HEK293 (cell line): ENCODE results near the gene FAM180A.

ENCODE experiments used
- CTCF ChIA-PET: fragments of 350-600 bp; formaldehyde crosslinking; extraction: SDS; loops from one replicate; lab custom pipeline; 2021; ENCODE audit warnings: antibody characterized with exemption; lab: Yijun Ruan, JAX
- POLR2A ChIA-PET: fragments of 300-600 bp; formaldehyde crosslinking; extraction: SDS; loops from one replicate; lab custom pipeline; 2020; ENCODE audit warnings: antibody characterized with exemption, inconsistent platforms; lab: Yijun Ruan, JAX
- H3K27ac ChIP-seq: fragments of 200-500 bp; sonication (Bioruptor generic); 2 replicates; pipeline ENCODE4 v1.5.1; 2014; ENCODE audit warnings: low read depth, low read length, control low read depth, inconsistent platforms; ENCODE audit errors: extremely low read depth
- H3K36me3 ChIP-seq, 2 experiments: fragments of 200-500 bp in 1 of 2; sonication (Bioruptor generic) in 1 of 2; 1 replicate in 1 of 2; 2 replicates in 1 of 2; pipeline ENCODE4 v1.5.1; 2014 to 2017; ENCODE audit warnings: inconsistent platforms in 2 of 2, low read length in 2 of 2; ENCODE audit not compliant: control insufficient read depth in 2 of 2, insufficient read depth in 1 of 2
- H3K4me1 ChIP-seq: fragments of 200-500 bp; sonication (Bioruptor generic); 2 replicates; pipeline ENCODE4 v1.5.1; 2014; ENCODE audit warnings: mild to moderate bottlenecking, low read length, inconsistent platforms; ENCODE audit not compliant: control insufficient read depth, insufficient read depth
- H3K4me3 ChIP-seq: 2 replicates; pipeline ENCODE4 v1.5.1; 2011; ENCODE audit warnings: low read depth, mild to moderate bottlenecking, control low read depth, low read length, moderate library complexity
- H3K9me3 ChIP-seq: fragments of 200-500 bp; sonication (Bioruptor generic); 2 replicates; pipeline ENCODE4 v1.5.1; 2014; ENCODE audit warnings: low read depth, low read length, inconsistent platforms; ENCODE audit not compliant: control insufficient read depth, insufficient read depth
- MEIS1 ChIP-seq: sonication (generic); formaldehyde crosslinking; IDR thresholded peaks from 2 replicates; pipeline ENCODE4 v1.8.1; 2022; ENCODE audit warnings: missing genetic modification reagents, mild to moderate bottlenecking, borderline replicate concordance
- PATZ1 ChIP-seq: fragments of 450-650 bp; formaldehyde crosslinking; IDR thresholded peaks from 2 replicates; pipeline ENCODE4 v1.5.1; 2016; ENCODE audit warnings: missing biosample characterization, missing genetic modification characterization
- SP2 ChIP-seq: fragments of 450-650 bp; formaldehyde crosslinking; IDR thresholded peaks from 2 replicates; pipeline ENCODE4 v1.5.1; 2016; ENCODE audit warnings: missing biosample characterization, missing genetic modification characterization
- ZNF10 ChIP-seq: fragments of 450-650 bp; formaldehyde crosslinking; IDR thresholded peaks from 2 replicates; pipeline ENCODE4 v1.5.1; 2017; ENCODE audit warnings: missing biosample characterization, missing genetic modification characterization
- ZNF148 ChIP-seq: fragments of 450-650 bp; formaldehyde crosslinking; IDR thresholded peaks from 2 replicates; pipeline ENCODE4 v1.5.0; 2017; ENCODE audit warnings: missing biosample characterization, missing genetic modification characterization, borderline replicate concordance
- ZNF157 ChIP-seq: fragments of 450-650 bp; formaldehyde crosslinking; IDR thresholded peaks from 2 replicates; pipeline ENCODE4 v1.5.1; 2016; ENCODE audit warnings: missing biosample characterization, missing genetic modification characterization
- ZNF2 ChIP-seq: fragments of 450-650 bp; formaldehyde crosslinking; IDR thresholded peaks from 2 replicates; pipeline ENCODE4 v1.5.1; 2016; ENCODE audit warnings: missing biosample characterization, missing genetic modification characterization
- ZNF214 ChIP-seq: fragments of 450-650 bp; formaldehyde crosslinking; IDR thresholded peaks from 2 replicates; pipeline ENCODE4 v1.5.1; 2017; ENCODE audit warnings: missing biosample characterization, mild to moderate bottlenecking, missing genetic modification characterization, borderline replicate concordance
- ZNF221 ChIP-seq: fragments of 450-650 bp; formaldehyde crosslinking; IDR thresholded peaks from 2 replicates; pipeline ENCODE4 v1.5.1; 2017; ENCODE audit warnings: missing biosample characterization, missing genetic modification characterization, borderline replicate concordance
- ZNF280D ChIP-seq: fragments of 450-650 bp; formaldehyde crosslinking; IDR thresholded peaks from 2 replicates; pipeline ENCODE4 v1.5.1; 2016; ENCODE audit warnings: missing biosample characterization, missing genetic modification characterization
- ZNF302 ChIP-seq: fragments of 450-650 bp; formaldehyde crosslinking; IDR thresholded peaks from 2 replicates; pipeline ENCODE4 v1.5.1; 2016; ENCODE audit warnings: missing biosample characterization, missing genetic modification characterization, low read depth
- ZNF335 ChIP-seq: fragments of 450-650 bp; formaldehyde crosslinking; conservative IDR thresholded peaks from 2 replicates; pipeline ENCODE4 v1.5.1; 2016; ENCODE audit warnings: missing biosample characterization, missing genetic modification characterization
- ZNF426 ChIP-seq: fragments of 450-650 bp; formaldehyde crosslinking; IDR thresholded peaks from 2 replicates; pipeline ENCODE4 v1.5.1; 2017; ENCODE audit warnings: missing biosample characterization, missing genetic modification characterization, mild to moderate bottlenecking, inconsistent platforms, moderate library complexity
- ZNF433 ChIP-seq: fragments of 450-650 bp; formaldehyde crosslinking; IDR thresholded peaks from 2 replicates; pipeline ENCODE4 v1.5.1; 2016; ENCODE audit warnings: missing biosample characterization, missing genetic modification characterization, low read depth
- ZNF530 ChIP-seq: fragments of 450-650 bp; formaldehyde crosslinking; IDR thresholded peaks from 2 replicates; pipeline ENCODE4 v1.5.1; 2016; ENCODE audit warnings: low read depth, missing biosample characterization, missing genetic modification characterization
- ZNF561 ChIP-seq: fragments of 450-650 bp; IDR thresholded peaks from 2 replicates; pipeline ENCODE4 v1.5.1; 2018; ENCODE audit warnings: missing biosample characterization, missing genetic modification characterization, borderline replicate concordance
- ZNF624 ChIP-seq: fragments of 450-650 bp; formaldehyde crosslinking; IDR thresholded peaks from 2 replicates; pipeline ENCODE4 v1.5.1; 2017; ENCODE audit warnings: missing biosample characterization, missing genetic modification characterization
- ZNF704 ChIP-seq: fragments of 450-650 bp; formaldehyde crosslinking; IDR thresholded peaks from 2 replicates; pipeline ENCODE4 v1.5.1; 2016; ENCODE audit warnings: missing biosample characterization, missing genetic modification characterization
- ZNF777 ChIP-seq: fragments of 450-650 bp; formaldehyde crosslinking; IDR thresholded peaks from 2 replicates; pipeline ENCODE4 v1.5.1; 2017; ENCODE audit warnings: missing biosample characterization, missing genetic modification characterization, borderline replicate concordance
- ZNF791 ChIP-seq: fragments of 450-650 bp; formaldehyde crosslinking; IDR thresholded peaks from 2 replicates; pipeline ENCODE4 v1.5.1; 2016; ENCODE audit warnings: missing biosample characterization, missing genetic modification characterization
- TF ChIP-seq, protein P1 (sequence below): fragments of 450-650 bp; formaldehyde crosslinking; IDR thresholded peaks from 2 replicates; pipeline ENCODE4; 2016; ENCODE audit warnings: missing biosample characterization, missing genetic modification characterization
- TF ChIP-seq, protein P2 (sequence below): fragments of 450-650 bp; formaldehyde crosslinking; IDR thresholded peaks from 2 replicates; pipeline ENCODE4 v1.5.1; 2016; ENCODE audit warnings: missing biosample characterization, missing genetic modification characterization

The FAM180A gene

DNA sequence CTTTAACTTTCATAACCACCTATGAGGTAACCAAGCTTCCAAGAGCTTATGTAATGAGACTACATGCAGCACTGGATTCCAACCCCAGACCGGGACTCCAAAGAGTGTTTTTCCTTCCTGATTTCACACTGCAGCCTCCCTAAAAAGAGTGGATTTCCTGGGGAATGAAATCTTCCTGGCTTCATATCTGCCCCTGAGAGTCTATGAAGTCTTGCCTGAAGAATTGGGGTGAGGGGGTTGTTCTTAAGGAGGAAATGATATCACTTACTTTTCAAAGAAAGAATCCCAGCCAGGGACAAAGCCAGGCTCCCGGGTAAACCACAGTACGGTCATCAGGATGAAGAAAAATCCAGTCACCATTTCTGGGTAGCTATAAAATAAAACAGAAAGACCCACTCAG lies 56.6 kb downstream of the FAM180A start (continued):
- TF ChIP-seq ZNF624 (tag by site-specific recombination), result no peak
- TF ChIP-seq, protein P1, sequence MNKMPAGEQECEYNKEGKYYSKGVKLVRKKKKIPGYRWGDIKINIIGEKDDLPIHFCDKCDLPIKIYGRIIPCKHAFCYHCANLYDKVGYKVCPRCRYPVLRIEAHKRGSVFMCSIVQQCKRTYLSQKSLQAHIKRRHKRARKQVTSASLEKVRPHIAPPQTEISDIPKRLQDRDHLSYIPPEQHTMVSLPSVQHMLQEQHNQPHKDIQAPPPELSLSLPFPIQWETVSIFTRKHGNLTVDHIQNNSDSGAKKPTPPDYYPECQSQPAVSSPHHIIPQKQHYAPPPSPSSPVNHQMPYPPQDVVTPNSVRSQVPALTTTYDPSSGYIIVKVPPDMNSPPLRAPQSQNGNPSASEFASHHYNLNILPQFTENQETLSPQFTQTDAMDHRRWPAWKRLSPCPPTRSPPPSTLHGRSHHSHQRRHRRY (tag by site-specific recombination), result no peak
- TF ChIP-seq ZNF302 (tag by site-specific recombination), result no peak

DNA sequence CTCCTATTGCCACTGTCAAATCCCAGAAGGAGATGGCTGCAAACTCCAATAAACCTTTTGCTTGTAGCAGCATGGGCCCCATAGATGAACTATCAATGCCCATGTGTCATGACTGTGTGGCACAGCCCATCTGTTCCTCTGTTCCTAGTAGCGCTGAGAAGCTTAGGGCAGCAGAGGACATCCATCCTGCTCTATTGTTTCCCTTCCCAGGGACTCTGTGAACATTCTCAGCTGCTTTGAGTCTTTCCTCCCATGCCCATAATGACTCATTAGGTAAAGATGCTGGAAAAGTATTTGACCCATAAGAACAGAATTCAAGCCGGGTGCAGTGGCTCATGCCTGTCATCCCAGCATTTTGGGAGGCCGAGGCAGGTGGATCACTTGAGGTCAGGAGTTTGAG lies 58.0 kb downstream of the FAM180A start:
- H3K36me3 ChIP-seq, result peaks cover 0 to 80% of the 10 kb centered on the region in 2 experiments; a peak in 1 of 3 replicates
- H3K4me3 ChIP-seq, result no peak overlapping the region
- no peaks in the 10 kb centered on the region for H3K4me1 ChIP-seq
- no peaks in the 10 kb centered on the region for H3K9me3 ChIP-seq
- CTCF ChIA-PET, result interaction anchor here (0.6 to 0.9 kb wide), 2 partner anchors 43 to 132 kb away, joined by 3 read pairs; no protein-coding TSS in a partner anchor
- no peak overlapping the region for H3K27ac ChIP-seq
- POLR2A ChIA-PET, result no interaction called here
- TF ChIP-seq ZNF10, result no peak
- no peak for TF ChIP-seq ZNF530 (tag by site-specific recombination)
- TF ChIP-seq ZNF704, result no peak
- TF ChIP-seq ZNF426 (tag by site-specific recombination), result no peak
- TF ChIP-seq PATZ1 (tag by site-specific recombination), result no peak
- TF ChIP-seq ZNF157 (tag by site-specific recombination), result no peak
- no peak for TF ChIP-seq ZNF2
- TF ChIP-seq MEIS1 (CRISPR knock-in tag), result no peak
- TF ChIP-seq ZNF148 (tag by site-specific recombination), result no peak
- TF ChIP-seq ZNF221 (tag by site-specific recombination), result no peak

DNA sequence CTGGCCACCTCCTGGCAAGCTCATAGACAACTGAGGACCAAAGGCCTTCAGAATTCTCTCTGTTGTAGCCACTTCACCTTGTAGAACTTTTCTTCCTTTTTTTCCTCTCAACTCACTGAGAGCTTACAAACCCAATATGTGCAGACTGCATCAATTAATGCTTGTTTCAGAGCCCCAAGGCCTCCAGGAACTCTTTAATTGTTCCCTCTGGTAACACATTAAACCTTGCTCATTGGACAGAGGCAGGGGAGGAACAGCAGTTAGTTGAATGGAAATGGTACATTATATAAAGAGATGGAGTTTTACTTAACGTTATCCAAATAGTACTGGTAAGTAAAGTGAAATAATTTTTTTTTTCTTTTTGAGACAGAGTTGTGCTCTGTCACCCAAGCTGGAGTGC lies 61.1 kb downstream of the FAM180A start:
- H3K4me1 ChIP-seq, result no peaks in the 10 kb centered on the region
- CTCF ChIA-PET, result interaction anchor here (0.6 to 1.2 kb wide), 5 partner anchors 14 to 250 kb away, joined by 3 to 4 read pairs (median 3); no protein-coding TSS in a partner anchor
- no peak for TF ChIP-seq ZNF777 (tag by site-specific recombination)
- no peak for TF ChIP-seq ZNF280D (tag by site-specific recombination)
- TF ChIP-seq SP2 (tag by site-specific recombination), result no peak
- TF ChIP-seq ZNF433 (tag by site-specific recombination), result no peak
- TF ChIP-seq ZNF561 (tag by site-specific recombination), result no peak
- TF ChIP-seq ZNF214 (tag by site-specific recombination), result no peak
- TF ChIP-seq, protein P2, sequence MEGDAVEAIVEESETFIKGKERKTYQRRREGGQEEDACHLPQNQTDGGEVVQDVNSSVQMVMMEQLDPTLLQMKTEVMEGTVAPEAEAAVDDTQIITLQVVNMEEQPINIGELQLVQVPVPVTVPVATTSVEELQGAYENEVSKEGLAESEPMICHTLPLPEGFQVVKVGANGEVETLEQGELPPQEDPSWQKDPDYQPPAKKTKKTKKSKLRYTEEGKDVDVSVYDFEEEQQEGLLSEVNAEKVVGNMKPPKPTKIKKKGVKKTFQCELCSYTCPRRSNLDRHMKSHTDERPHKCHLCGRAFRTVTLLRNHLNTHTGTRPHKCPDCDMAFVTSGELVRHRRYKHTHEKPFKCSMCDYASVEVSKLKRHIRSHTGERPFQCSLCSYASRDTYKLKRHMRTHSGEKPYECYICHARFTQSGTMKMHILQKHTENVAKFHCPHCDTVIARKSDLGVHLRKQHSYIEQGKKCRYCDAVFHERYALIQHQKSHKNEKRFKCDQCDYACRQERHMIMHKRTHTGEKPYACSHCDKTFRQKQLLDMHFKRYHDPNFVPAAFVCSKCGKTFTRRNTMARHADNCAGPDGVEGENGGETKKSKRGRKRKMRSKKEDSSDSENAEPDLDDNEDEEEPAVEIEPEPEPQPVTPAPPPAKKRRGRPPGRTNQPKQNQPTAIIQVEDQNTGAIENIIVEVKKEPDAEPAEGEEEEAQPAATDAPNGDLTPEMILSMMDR (tag by site-specific recombination), result no peak
- no peak for TF ChIP-seq ZNF791
- no peak for TF ChIP-seq ZNF335 (tag by site-specific recombination)

More for the DNA sequence above, 61.1 kb downstream of the FAM180A start:
- POLR2A ChIA-PET, result no interaction called here
- Histone ChIP-seq H3K4me3 (no peak overlapping the region), H3K27ac (no peak overlapping the region), H3K9me3 (no peaks in the 10 kb centered on the region), H3K36me3 (peaks cover 0 to 79% of the 10 kb centered on the region in 2 experiments; a peak in 1 of 3 replicates)
